ENCODE results near the gene PCCA. TPM values are rescaled to one million over a fixed set of nuclear protein-coding genes. Genes with fewer than 3 reads are reported as not detected.

Gene PCCA
- total RNA-seq, 1 experiment from 2014 or later, result 52.8 TPM

DNA sequence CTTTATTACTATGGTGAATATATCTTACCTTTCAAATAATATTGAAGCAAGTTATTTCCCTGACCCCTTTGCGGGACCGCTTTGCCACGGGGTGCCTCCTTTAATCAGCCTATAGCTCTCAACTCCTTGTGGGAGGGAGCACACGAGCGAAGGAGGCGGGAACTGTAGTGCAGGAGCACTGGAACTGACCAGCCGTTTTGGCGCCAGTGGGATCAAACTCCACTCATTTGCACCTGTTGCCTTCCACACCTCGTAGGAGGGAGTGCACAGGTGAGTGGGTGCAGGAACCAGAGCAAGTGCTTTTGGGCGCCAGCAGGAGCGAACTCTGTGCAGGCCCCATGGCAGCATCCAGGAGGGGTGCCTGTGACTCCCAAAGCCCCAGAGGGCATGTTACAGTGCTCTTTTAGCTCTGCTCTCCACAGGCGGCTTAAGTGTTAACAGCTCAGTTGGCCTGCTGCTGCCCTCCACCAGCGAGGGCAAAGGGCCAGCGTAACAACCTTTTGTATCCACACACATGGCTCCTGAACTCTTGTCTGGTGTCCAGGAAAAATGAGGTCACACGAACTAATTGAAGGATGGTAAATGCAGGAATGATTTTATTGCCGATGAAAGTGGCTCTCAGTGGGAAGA lies 292.8 kb downstream of the PCCA start:
- peaks cover 22% of the 10 kb centered on the region for H3K9me3 Mint-ChIP-seq
- CTCF ChIA-PET, result interaction anchor here (0.6 to 1.2 kb wide), 3 partner anchors 117 to 191 kb away, joined by 3 to 7 read pairs (median 3); no protein-coding TSS in a partner anchor
- no peak for TF ChIP-seq ETV6 (CRISPR knock-in tag; IDR thresholded peaks at IDR 0.05)
- TF ChIP-seq, protein P1, sequence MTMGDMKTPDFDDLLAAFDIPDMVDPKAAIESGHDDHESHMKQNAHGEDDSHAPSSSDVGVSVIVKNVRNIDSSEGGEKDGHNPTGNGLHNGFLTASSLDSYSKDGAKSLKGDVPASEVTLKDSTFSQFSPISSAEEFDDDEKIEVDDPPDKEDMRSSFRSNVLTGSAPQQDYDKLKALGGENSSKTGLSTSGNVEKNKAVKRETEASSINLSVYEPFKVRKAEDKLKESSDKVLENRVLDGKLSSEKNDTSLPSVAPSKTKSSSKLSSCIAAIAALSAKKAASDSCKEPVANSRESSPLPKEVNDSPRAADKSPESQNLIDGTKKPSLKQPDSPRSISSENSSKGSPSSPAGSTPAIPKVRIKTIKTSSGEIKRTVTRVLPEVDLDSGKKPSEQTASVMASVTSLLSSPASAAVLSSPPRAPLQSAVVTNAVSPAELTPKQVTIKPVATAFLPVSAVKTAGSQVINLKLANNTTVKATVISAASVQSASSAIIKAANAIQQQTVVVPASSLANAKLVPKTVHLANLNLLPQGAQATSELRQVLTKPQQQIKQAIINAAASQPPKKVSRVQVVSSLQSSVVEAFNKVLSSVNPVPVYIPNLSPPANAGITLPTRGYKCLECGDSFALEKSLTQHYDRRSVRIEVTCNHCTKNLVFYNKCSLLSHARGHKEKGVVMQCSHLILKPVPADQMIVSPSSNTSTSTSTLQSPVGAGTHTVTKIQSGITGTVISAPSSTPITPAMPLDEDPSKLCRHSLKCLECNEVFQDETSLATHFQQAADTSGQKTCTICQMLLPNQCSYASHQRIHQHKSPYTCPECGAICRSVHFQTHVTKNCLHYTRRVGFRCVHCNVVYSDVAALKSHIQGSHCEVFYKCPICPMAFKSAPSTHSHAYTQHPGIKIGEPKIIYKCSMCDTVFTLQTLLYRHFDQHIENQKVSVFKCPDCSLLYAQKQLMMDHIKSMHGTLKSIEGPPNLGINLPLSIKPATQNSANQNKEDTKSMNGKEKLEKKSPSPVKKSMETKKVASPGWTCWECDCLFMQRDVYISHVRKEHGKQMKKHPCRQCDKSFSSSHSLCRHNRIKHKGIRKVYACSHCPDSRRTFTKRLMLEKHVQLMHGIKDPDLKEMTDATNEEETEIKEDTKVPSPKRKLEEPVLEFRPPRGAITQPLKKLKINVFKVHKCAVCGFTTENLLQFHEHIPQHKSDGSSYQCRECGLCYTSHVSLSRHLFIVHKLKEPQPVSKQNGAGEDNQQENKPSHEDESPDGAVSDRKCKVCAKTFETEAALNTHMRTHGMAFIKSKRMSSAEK (CRISPR knock-in tag; IDR thresholded peaks at IDR 0.05; ENCODE audit: borderline replicate concordance), result no peak
- TF ChIP-seq ELF4 (CRISPR knock-in tag; IDR thresholded peaks at IDR 0.05; ENCODE audit: low read depth), result no peak
- no peak for TF ChIP-seq TEAD4 (CRISPR knock-in tag; IDR thresholded peaks at IDR 0.05)
- no peak for TF ChIP-seq FOXJ3 (CRISPR knock-in tag; IDR thresholded peaks at IDR 0.05; ENCODE audit: borderline replicate concordance)
- no peak for TF ChIP-seq ZNF317 (CRISPR knock-in tag; IDR thresholded peaks at IDR 0.05; ENCODE audit: borderline replicate concordance, low read depth)
- TF ChIP-seq SP1 (CRISPR knock-in tag; conservative IDR thresholded peaks at IDR 0.05), result no peak
- no peak for TF ChIP-seq ZNF263 (CRISPR knock-in tag; IDR thresholded peaks at IDR 0.05; ENCODE audit: low read depth)
- no peak overlapping the region for H3K27ac Mint-ChIP-seq
- DNase-seq (ENCODE audit: low spot score) (no peak), ATAC-seq (peak; percentile 76)
- POLR2A ChIA-PET, result interaction anchor here (1.2 kb wide), 1 partner anchor 10 kb away, joined by 4 read pairs; no protein-coding TSS in a partner anchor
- H3K36me3 Mint-ChIP-seq, result peaks cover 27% of the 10 kb centered on the region
- peaks cover 14% of the 10 kb centered on the region for H3K4me1 Mint-ChIP-seq
- no peak overlapping the region for H3K4me3 Mint-ChIP-seq
- no peaks in the 10 kb centered on the region for H3K27me3 Mint-ChIP-seq (ENCODE audit: low read depth)

DNA sequence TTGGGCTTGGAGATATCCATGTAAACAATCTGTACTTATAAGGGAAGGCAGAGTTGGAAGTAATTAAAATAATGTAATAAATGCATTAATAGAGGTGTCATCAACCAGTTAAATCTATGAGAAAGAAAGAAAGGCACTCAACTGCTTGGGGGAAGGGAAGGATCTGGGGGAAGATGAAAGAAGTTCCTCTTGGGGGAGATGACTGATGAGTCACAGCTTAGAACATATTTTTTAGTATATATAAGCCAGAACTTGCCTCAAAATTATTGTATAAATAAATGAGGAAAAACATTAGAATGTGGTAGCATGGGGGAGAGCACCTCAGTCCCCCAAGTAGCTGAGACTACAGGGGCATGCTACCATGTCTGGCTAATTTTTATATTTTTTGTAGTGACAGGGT lies 293.9 kb downstream of the PCCA start:
- Mint-ChIP-seq H3K4me1 (peaks cover 16% of the 10 kb centered on the region), H3K27ac (no peak overlapping the region), H3K9me3 (peaks cover 17% of the 10 kb centered on the region), H3K36me3 (peaks cover 23% of the 10 kb centered on the region), H3K27me3 (ENCODE audit: low read depth) (no peaks in the 10 kb centered on the region), H3K4me3 (no peak overlapping the region)
- DNase-seq (ENCODE audit: low spot score), result no peak
- ATAC-seq, result no peak
- TF ChIP-seq ETV6 (CRISPR knock-in tag; IDR thresholded peaks at IDR 0.05) (no peak), HMGA2 (CRISPR knock-in tag; IDR thresholded peaks at IDR 0.05) (no peak)
- CTCF ChIA-PET, result no interaction called here
- POLR2A ChIA-PET, result interaction anchor here (1.2 kb wide), 1 partner anchor 9 kb away, joined by 4 read pairs; no protein-coding TSS in a partner anchor

DNA sequence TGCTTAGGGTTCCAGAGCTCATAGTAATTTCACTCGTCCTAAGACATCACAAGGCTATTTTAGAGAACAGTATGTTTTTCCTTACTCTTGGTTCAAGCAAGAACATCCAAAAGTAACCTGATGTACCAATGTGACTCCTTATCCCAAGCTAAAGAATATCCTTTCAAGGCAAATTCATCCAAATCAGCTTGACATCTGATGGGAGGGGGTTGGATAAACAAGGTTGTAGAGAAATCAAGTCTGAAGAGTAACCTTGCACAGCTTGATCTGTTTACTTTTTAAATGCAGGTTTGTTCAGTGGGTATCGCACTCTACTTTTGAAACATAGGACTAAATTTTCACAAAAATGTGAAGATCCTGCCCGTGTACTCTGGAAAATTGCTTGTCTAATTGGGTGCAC lies 298.5 kb downstream of the PCCA start:
- ChIA-PET CTCF (no interaction called here), POLR2A (no interaction called here)
- no peak for ATAC-seq
- H3K4me1 Mint-ChIP-seq, result peaks cover 11% of the 10 kb centered on the region
- H3K27ac Mint-ChIP-seq, result no peak overlapping the region
- no peak for DNase-seq (ENCODE audit: low spot score)
- H3K4me3 Mint-ChIP-seq, result no peak overlapping the region
- H3K27me3 Mint-ChIP-seq (ENCODE audit: low read depth), result no peaks in the 10 kb centered on the region
- no peaks in the 10 kb centered on the region for H3K9me3 Mint-ChIP-seq
- H3K36me3 Mint-ChIP-seq, result 0 out of 2 replicates have a peak, but pooled peaks cover 2% of the 10 kb centered on the region
- TF ChIP-seq JAZF1 (CRISPR knock-in tag; IDR thresholded peaks at IDR 0.05), result no peak
- TF ChIP-seq IRF2 (CRISPR knock-in tag; IDR thresholded peaks at IDR 0.05; ENCODE audit: borderline replicate concordance, low read depth), result no peak
- no peak for TF ChIP-seq KAT7 (CRISPR knock-in tag; IDR thresholded peaks at IDR 0.05; ENCODE audit: borderline replicate concordance)
- TF ChIP-seq CBFB (CRISPR knock-in tag; IDR thresholded peaks at IDR 0.05; ENCODE audit: low read depth), result no peak
- no peak for TF ChIP-seq FOXJ3 (CRISPR knock-in tag; IDR thresholded peaks at IDR 0.05; ENCODE audit: borderline replicate concordance)
- TF ChIP-seq NR1H2 (CRISPR knock-in tag; IDR thresholded peaks at IDR 0.05), result no peak
- TF ChIP-seq, protein P2, sequence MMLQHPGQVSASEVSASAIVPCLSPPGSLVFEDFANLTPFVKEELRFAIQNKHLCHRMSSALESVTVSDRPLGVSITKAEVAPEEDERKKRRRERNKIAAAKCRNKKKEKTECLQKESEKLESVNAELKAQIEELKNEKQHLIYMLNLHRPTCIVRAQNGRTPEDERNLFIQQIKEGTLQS (CRISPR knock-in tag; conservative IDR thresholded peaks at IDR 0.05), result no peak
- TF ChIP-seq ZNF263 (CRISPR knock-in tag; IDR thresholded peaks at IDR 0.05; ENCODE audit: low read depth), result no peak
- no peak for TF ChIP-seq EMX1 (CRISPR knock-in tag; IDR thresholded peaks at IDR 0.05)
- no peak for TF ChIP-seq ZBTB21 (CRISPR knock-in tag; IDR thresholded peaks at IDR 0.05; ENCODE audit: borderline replicate concordance)
- TF ChIP-seq, protein P3, sequence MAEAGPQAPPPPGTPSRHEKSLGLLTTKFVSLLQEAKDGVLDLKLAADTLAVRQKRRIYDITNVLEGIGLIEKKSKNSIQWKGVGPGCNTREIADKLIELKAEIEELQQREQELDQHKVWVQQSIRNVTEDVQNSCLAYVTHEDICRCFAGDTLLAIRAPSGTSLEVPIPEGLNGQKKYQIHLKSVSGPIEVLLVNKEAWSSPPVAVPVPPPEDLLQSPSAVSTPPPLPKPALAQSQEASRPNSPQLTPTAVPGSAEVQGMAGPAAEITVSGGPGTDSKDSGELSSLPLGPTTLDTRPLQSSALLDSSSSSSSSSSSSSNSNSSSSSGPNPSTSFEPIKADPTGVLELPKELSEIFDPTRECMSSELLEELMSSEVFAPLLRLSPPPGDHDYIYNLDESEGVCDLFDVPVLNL (CRISPR knock-in tag; IDR thresholded peaks at IDR 0.05; ENCODE audit: borderline replicate concordance, low read depth), result no peak
- no peak for TF ChIP-seq PRRX2 (CRISPR knock-in tag; IDR thresholded peaks at IDR 0.05)
- no peak for TF ChIP-seq NFE2L1 (CRISPR knock-in tag; IDR thresholded peaks at IDR 0.05)
- TF ChIP-seq, protein P4, sequence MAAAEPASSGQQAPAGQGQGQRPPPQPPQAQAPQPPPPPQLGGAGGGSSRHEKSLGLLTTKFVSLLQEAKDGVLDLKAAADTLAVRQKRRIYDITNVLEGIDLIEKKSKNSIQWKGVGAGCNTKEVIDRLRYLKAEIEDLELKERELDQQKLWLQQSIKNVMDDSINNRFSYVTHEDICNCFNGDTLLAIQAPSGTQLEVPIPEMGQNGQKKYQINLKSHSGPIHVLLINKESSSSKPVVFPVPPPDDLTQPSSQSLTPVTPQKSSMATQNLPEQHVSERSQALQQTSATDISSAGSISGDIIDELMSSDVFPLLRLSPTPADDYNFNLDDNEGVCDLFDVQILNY (CRISPR knock-in tag; IDR thresholded peaks at IDR 0.05), result no peak
- TF ChIP-seq, protein P5, sequence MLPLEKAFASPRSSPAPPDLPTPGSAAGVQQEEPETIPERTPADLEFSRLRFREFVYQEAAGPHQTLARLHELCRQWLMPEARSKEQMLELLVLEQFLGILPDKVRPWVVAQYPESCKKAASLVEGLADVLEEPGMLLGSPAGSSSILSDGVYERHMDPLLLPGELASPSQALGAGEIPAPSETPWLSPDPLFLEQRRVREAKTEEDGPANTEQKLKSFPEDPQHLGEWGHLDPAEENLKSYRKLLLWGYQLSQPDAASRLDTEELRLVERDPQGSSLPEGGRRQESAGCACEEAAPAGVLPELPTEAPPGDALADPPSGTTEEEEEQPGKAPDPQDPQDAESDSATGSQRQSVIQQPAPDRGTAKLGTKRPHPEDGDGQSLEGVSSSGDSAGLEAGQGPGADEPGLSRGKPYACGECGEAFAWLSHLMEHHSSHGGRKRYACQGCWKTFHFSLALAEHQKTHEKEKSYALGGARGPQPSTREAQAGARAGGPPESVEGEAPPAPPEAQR (CRISPR knock-in tag; IDR thresholded peaks at IDR 0.05), result no peak
- TF ChIP-seq NFATC4 (CRISPR knock-in tag; IDR thresholded peaks at IDR 0.05), result no peak
